HCT116 (cell line): ENCODE data around the gene FAM219A. TPM values are rescaled to one million over a fixed set of nuclear protein-coding genes. Genes with fewer than 3 reads are reported as not detected.

Experiments
- ATAC-seq: fragments of 200-7000 bp; cut with Tn5 transposase; 2 replicates; pipeline ENCODE4 v1.9.1; 2020; ENCODE audit warnings: mild to moderate bottlenecking, moderate library complexity
- BruUV-seq: library from RNA; stranded (reverse); fragments of 400-500 nt; replicated peaks from 2 replicates; lab custom pipeline; 2021; lab: Mats Ljungman, UMichigan
- CTCF ChIA-PET: fragments of 300-600 bp; sonication (Branson Sonifier 250); formaldehyde crosslinking; loops from one replicate; lab custom pipeline; 2021; ENCODE audit warnings: antibody characterized with exemption; lab: Charles Lee
- POLR2A ChIA-PET: fragments of 300-600, 350-600 bp; sonication (Branson Sonifier 250); formaldehyde crosslinking; loops from one replicate; lab custom pipeline; 2021; ENCODE audit warnings: antibody characterized with exemption; lab: Charles Lee
- RAD21 ChIA-PET, 2 experiments: fragments of 300-600 bp; sonication (Branson Sonifier 250); formaldehyde crosslinking; loops; one replicate each; lab custom pipeline; 2023; ENCODE audit warnings: low total read pairs in 2 of 2; ENCODE audit not compliant: uncharacterized antibody in 2 of 2, unreplicated experiment in 2 of 2, low non-redundant PET in 1 of 2; lab: Charles Lee
- DNase-seq: peaks from one replicate; pipeline ENCODE4 v3.0.0-alpha.2; 2010; ENCODE audit warnings: low read depth, low spot score
- H2AFZ ChIP-seq: fragments of 200-600 bp; shearing (Covaris generic), sonication (generic); 2 replicates; pipeline ENCODE4 v1.6.1; 2017; ENCODE audit warnings: low read depth, mixed run types, mixed read lengths, antibody characterized with exemption, low read length; ENCODE audit not compliant: poor library complexity, severe bottlenecking
- H3K27ac ChIP-seq: 2 replicates; pipeline ENCODE4 v1.5.1; 2012; ENCODE audit warnings: low read depth, low read length
- H3K27me3 ChIP-seq: fragments of 200-600 bp; sonication (generic); 2 replicates; pipeline ENCODE4 v1.6.1; 2016; ENCODE audit warnings: mixed run types, low read length, mixed read lengths; ENCODE audit not compliant: insufficient read depth
- H3K36me3 ChIP-seq, 2 experiments: fragments of 200-500 bp in 1 of 2; fragments of 200-600 bp in 1 of 2; sonication (Bioruptor generic) in 1 of 2; sonication (generic) in 1 of 2; 2 replicates each; pipeline versions ENCODE4 v1.5.1 to v1.6.1; 2014 to 2016; ENCODE audit warnings: low read length in 2 of 2, inconsistent platforms in 1 of 2, mixed read lengths in 1 of 2, mixed run types in 1 of 2; ENCODE audit not compliant: insufficient read depth in 2 of 2, control insufficient read depth in 1 of 2
- H3K4me1 ChIP-seq, 2 experiments: fragments of 200-600 bp in 1 of 2; sonication (generic) in 1 of 2; 2 replicates each; pipeline versions ENCODE4 v1.5.1 to v1.6.1; 2012 to 2017; ENCODE audit warnings: low read length in 2 of 2, inconsistent platforms in 1 of 2, mild to moderate bottlenecking in 1 of 2, mixed read lengths in 1 of 2, mixed run types in 1 of 2, moderate library complexity in 1 of 2; ENCODE audit not compliant: insufficient read depth in 2 of 2, control insufficient read depth in 1 of 2
- H3K4me2 ChIP-seq: fragments of 200-600 bp; sonication (generic); 2 replicates; pipeline ENCODE4 v1.6.1; 2017; ENCODE audit warnings: mixed run types, low read length, mixed read lengths
- H3K4me3 ChIP-seq, 2 experiments: fragments of 200-600 bp in 1 of 2; sonication (generic) in 1 of 2; replicated peaks in 1 of 2; 2 replicates each; pipeline ENCODE4 v1.5.1; 2011 to 2016; ENCODE audit warnings: low read length in 2 of 2, control low read depth in 1 of 2, low read depth in 1 of 2, mild to moderate bottlenecking in 1 of 2, mixed read lengths in 1 of 2, mixed run types in 1 of 2
- H3K79me2 ChIP-seq: fragments of 200-600 bp; sonication (generic); 2 replicates; pipeline ENCODE4 v1.6.1; 2017; ENCODE audit warnings: mild to moderate bottlenecking, mixed run types, low read length, moderate library complexity, mixed read lengths; ENCODE audit not compliant: insufficient read depth
- H3K9ac ChIP-seq: fragments of 200-600 bp; sonication (generic); 2 replicates; pipeline ENCODE4 v1.6.1; 2016; ENCODE audit warnings: low read length, mixed read lengths
- H3K9me2 ChIP-seq: fragments of 200-600 bp; sonication (generic), shearing (Covaris generic); 2 replicates; pipeline ENCODE4 v1.6.1; 2017; ENCODE audit warnings: mixed run types, mild to moderate bottlenecking, moderate library complexity; ENCODE audit not compliant: insufficient read depth
- H3K9me3 ChIP-seq, 2 experiments: fragments of 200-500 bp in 1 of 2; fragments of 200-600 bp in 1 of 2; sonication (Bioruptor generic) in 1 of 2; sonication (generic) in 1 of 2; 2 replicates each; pipeline ENCODE4 v1.6.1; 2014 to 2017; ENCODE audit warnings: low read length in 2 of 2, mixed read lengths in 2 of 2, inconsistent platforms in 1 of 2, low read depth in 1 of 2, mild to moderate bottlenecking in 1 of 2, mixed run types in 1 of 2, moderate library complexity in 1 of 2; ENCODE audit not compliant: control insufficient read depth in 1 of 2, insufficient read depth in 1 of 2
- H4K20me1 ChIP-seq: fragments of 200-600 bp; sonication (generic), shearing (Covaris generic); 2 replicates; pipeline ENCODE4 v1.6.1; 2017; ENCODE audit warnings: mixed run types, mild to moderate bottlenecking, moderate library complexity; ENCODE audit not compliant: insufficient read depth
- ATF3 ChIP-seq: IDR thresholded peaks from 2 replicates; pipeline ENCODE4 v1.6.1; 2012
- CEBPB ChIP-seq: IDR thresholded peaks from 2 replicates; pipeline ENCODE4 v1.6.1; 2012; ENCODE audit warnings: low read depth
- CTCF ChIP-seq, 3 experiments: fragments of 200-600 bp in 1 of 3; sonication (generic) in 1 of 3; IDR thresholded peaks in 2 of 3; conservative IDR thresholded peaks in 1 of 3; 2 replicates each; pipeline ENCODE4 v1.5.1; 2012 to 2017; ENCODE audit warnings: low read depth in 2 of 3, low read length in 2 of 3, antibody characterized with exemption in 1 of 3, borderline replicate concordance in 1 of 3, control low read depth in 1 of 3, mild to moderate bottlenecking in 1 of 3, mixed read lengths in 1 of 3, mixed run types in 1 of 3, moderate library complexity in 1 of 3; ENCODE audit not compliant: insufficient read depth in 1 of 3
- EGR1 ChIP-seq: IDR thresholded peaks from 2 replicates; pipeline ENCODE4 v1.6.1; 2012; ENCODE audit warnings: low read depth
- EZH2phosphoT487 ChIP-seq: fragments of 200-600 bp; IDR thresholded peaks from 2 replicates; pipeline ENCODE4 v1.6.1; 2018; ENCODE audit warnings: antibody characterized with exemption, borderline replicate concordance
- FOSL1 ChIP-seq: IDR thresholded peaks from 2 replicates; pipeline ENCODE4 v1.6.1; 2012; ENCODE audit warnings: low read depth
- POLR2A ChIP-seq: IDR thresholded peaks from 2 replicates; pipeline ENCODE4 v1.7.0; 2011; ENCODE audit warnings: borderline replicate concordance; ENCODE audit not compliant: insufficient read depth, insufficient read length; ENCODE audit errors: extremely low read depth
- POLR2AphosphoS5 ChIP-seq: IDR thresholded peaks from 2 replicates; pipeline ENCODE4 v1.6.1; 2011; ENCODE audit warnings: mild to moderate bottlenecking, low read depth, low read length, moderate library complexity
- SIN3A ChIP-seq: IDR thresholded peaks from 2 replicates; pipeline ENCODE4 v1.6.1; 2012; ENCODE audit warnings: low read depth
- SRF ChIP-seq: IDR thresholded peaks from 2 replicates; pipeline ENCODE4 v1.6.1; 2012; ENCODE audit warnings: low read depth
- TCF7L2 ChIP-seq: IDR thresholded peaks from 2 replicates; pipeline ENCODE4 v1.7.0; 2011; ENCODE audit warnings: borderline replicate concordance, inconsistent platforms; ENCODE audit not compliant: insufficient read depth, insufficient read length; ENCODE audit errors: extremely low read depth
- YY1 ChIP-seq: IDR thresholded peaks from 2 replicates; pipeline ENCODE4 v1.6.1; 2011; ENCODE audit warnings: low read length, low read depth, moderate library complexity, mild to moderate bottlenecking; ENCODE audit not compliant: insufficient replicate concordance; ENCODE audit errors: extremely low read depth
- ZBTB33 ChIP-seq: IDR thresholded peaks from 2 replicates; pipeline ENCODE4 v1.6.1; 2011; ENCODE audit warnings: mild to moderate bottlenecking, low read length, moderate library complexity; ENCODE audit not compliant: insufficient replicate concordance; ENCODE audit errors: extremely low read depth
- ZFX ChIP-seq: fragments of 450-650 bp; IDR thresholded peaks from 2 replicates; pipeline ENCODE4 v1.6.1; 2017
- ZNF274 ChIP-seq: fragments of 200-500 bp; sonication (Bioruptor generic); IDR thresholded peaks from 2 replicates; pipeline ENCODE4 v1.6.1; 2014; ENCODE audit warnings: mild to moderate bottlenecking, low read depth, low read length, inconsistent platforms
- intact Hi-C: fragments of 100-400 bp; cut with micrococcal nuclease; formaldehyde crosslinking; loops from 2 replicates; pipeline ENCODE4 v1.10.0; 2022
- total RNA-seq: library from RNA; stranded (reverse); gene quantifications from one replicate; pipeline ENCODE4 v1.2.1, GENCODE V29; 2021; ENCODE audit not compliant: unreplicated experiment

The FAM219A gene
- total RNA-seq, 1 experiment from 2014 or later = 13.4 TPM

- H3K9me2 ChIP-seq = no peaks in the 10 kb centered on the region
- no peaks in the 10 kb centered on the region for H4K20me1 ChIP-seq
- H3K9ac ChIP-seq = no peak overlapping the region
- CTCF ChIA-PET = interaction anchor here (0.9 kb wide), 1 partner anchor 8 kb away, joined by 3 read pairs; no protein-coding TSS in a partner anchor
- H3K27ac ChIP-seq = no peak overlapping the region
- H3K79me2 ChIP-seq = no peaks in the 10 kb centered on the region
- H3K4me3 ChIP-seq = no peak overlapping the region
- H3K27me3 ChIP-seq = no peaks in the 10 kb centered on the region
- ATAC-seq (no peak), DNase-seq (no peak)
- RAD21 ChIA-PET = no interaction called here
- intact Hi-C loops = no loop called here
- H3K36me3 ChIP-seq = no peaks in the 10 kb centered on the region
- no peak overlapping the region for H3K4me2 ChIP-seq
- H3K9me3 ChIP-seq = no peaks in the 10 kb centered on the region
- TF ChIP-seq YY1 = no peak
- TF ChIP-seq FOSL1 = no peak
- no peak for TF ChIP-seq ATF3
- TF ChIP-seq SRF = no peak
- TF ChIP-seq SIN3A = no peak
- no peak for TF ChIP-seq CTCF (IDR thresholded peaks at IDR 0.05 in 2 of 3, conservative IDR thresholded peaks at IDR 0.05 in 1 of 3; ENCODE audit: borderline replicate concordance in 1 of 3, insufficient read depth in 1 of 3, low read depth in 2 of 3, low read length in 2 of 3)
- TF ChIP-seq POLR2AphosphoS5 = no peak
- no peak for TF ChIP-seq ZBTB33
- TF ChIP-seq TCF7L2 = no peak
- TF ChIP-seq ZFX = no peak
- TF ChIP-seq EGR1 = no peak
- TF ChIP-seq ZNF274 = no peak
- no peak for TF ChIP-seq CEBPB
- no peak for TF ChIP-seq EZH2phosphoT487
- no peak for TF ChIP-seq POLR2A
- peaks cover 6 to 8% of the 10 kb centered on the region in 2 experiments; a peak in 2 of 4 replicates for H3K4me1 ChIP-seq
- no TSS peak for BruUV-seq
- no peak overlapping the region for H2AFZ ChIP-seq
- POLR2A ChIA-PET = interaction anchor here (0.7 kb wide), 1 partner anchor 137 kb away, joined by 4 read pairs; the partner anchor contains the start of gene ENHO
Measured at GRCh38 chr9:34385561-34386230, 72.7 kb downstream of the FAM219A start.
